Measurements from ENCODE around the gene DNAJB6.

DNAJB6 gene

GRCh38 chr7:157335236-157335635 lies 1.6 kb upstream of the DNAJB6 start:
- TF ChIP-seq ZFX (IDR thresholded peaks at IDR 0.05) (no peak), CTCF (conservative IDR thresholded peaks at IDR 0.05) (no peak)
- H3K27ac ChIP-seq = no peak overlapping the region

GRCh38 chr7:157335991-157336382 lies 817 bp upstream of the DNAJB6 start:
- TF ChIP-seq CTCF (conservative IDR thresholded peaks at IDR 0.05) = no peak
- peak overlapping the region; percentile 72; the same call in 1 of the 2 replicates for H3K27ac ChIP-seq

DNA sequence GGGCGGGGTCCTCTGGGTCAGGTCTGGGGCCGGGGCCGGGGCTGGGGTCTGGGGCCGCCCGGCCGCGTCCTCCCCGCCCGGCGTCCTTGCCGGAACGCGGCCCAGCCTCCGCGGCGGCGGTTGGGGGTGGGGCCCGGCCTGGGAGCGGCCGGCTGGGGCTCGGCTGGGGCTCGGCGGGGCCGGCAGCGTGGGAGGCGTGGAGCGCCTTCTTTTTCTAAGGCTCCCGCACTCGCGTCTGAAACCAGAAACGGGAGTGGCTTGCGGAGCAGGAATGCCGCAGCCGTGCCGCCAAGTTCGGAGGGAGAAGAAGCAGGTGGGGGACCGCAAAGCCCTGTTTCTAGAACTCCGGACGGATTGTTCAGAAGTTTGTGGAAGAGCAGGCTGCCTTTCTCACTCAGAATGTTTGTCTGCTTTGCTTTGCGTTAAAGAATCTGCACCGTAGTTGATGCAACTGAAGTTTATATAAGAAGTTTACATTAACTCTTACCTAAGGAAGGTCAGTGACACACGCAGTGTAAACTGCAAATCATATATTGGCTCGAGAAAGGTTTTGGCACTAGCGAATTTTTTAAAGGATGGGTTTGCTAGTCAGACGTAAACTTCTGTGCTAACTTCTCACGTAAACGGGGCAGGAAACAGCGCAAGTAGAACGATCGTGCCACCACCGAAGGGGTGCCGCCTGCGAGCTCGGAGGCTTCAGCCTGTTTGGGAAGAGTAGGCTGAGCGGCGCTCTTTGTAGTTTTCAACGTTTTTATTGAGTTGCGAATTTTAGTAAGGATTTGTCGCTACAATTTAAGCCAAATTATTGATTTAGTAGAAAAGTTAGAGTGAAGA lies 729 bp downstream of the DNAJB6 start:
- TF ChIP-seq CTCF (conservative IDR thresholded peaks at IDR 0.05) = no peak
- no peak for TF ChIP-seq ZFX (IDR thresholded peaks at IDR 0.05)
- peak overlapping the region; percentile 72 for H3K27ac ChIP-seq

DNA sequence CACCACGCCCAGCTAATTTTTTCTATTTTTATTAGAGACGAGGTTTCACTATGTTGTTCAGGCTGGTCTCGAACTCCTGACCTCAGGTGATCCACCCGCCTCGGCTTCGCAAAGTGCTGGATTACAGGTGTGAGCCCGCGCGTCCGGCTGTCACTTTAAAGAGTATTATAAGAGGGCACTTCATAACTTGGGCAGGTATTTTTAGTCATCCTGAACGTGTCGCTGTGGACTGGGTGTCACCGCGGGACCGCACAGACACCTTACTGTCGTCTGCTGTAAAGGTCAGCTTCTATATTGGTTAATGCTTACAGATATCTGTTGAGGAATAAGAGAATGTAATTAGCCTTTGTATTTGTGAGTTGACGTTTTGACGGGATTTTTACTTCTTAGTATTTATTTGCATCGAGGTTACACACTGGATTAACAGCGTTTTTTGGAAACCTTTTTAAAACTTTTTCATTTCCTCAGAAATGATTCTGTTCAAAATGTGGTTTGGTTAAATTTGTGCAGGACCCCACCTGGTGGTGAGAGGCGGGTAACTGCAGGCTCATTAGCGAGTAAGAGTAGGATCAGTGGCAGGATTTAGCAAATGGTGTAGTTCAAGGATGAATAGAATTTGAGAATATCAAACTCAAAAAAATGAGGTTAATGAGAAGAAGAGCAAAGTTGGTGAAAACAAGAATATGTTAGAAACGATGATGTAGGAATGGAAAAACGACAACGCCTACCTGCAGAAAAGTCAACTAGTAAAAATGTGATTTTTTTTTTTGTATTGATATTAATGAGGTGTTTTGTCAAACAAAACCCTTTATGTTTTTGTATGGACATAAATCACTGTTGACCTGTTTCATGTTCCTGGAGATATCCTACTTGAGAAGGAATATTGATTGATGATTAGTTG lies 3.2 kb downstream of the DNAJB6 start:
- no peak overlapping the region for H3K27ac ChIP-seq
- peak; percentile 99 for TF ChIP-seq CTCF (conservative IDR thresholded peaks at IDR 0.05)
- TF ChIP-seq ZFX (IDR thresholded peaks at IDR 0.05) = no peak

GRCh38 chr7:157347217-157347904 lies 10.6 kb downstream of the DNAJB6 start:
- peak overlapping the region; percentile 34 for H3K27ac ChIP-seq
- TF ChIP-seq ZFX (IDR thresholded peaks at IDR 0.05) = no peak
- no peak for TF ChIP-seq CTCF (conservative IDR thresholded peaks at IDR 0.05)

- TF ChIP-seq ZFX (IDR thresholded peaks at IDR 0.05) (no peak), CTCF (conservative IDR thresholded peaks at IDR 0.05) (no peak)
- no peak overlapping the region for H3K27ac ChIP-seq
Observed at GRCh38 chr7:157348548-157348947, 11.7 kb downstream of the DNAJB6 start.

Measured in C4-2B (cell line).